AG09309 (cell line): Measurements from ENCODE around the gene FAM151A.

ENCODE experiments used
- DNase-seq: peaks from one replicate; pipeline ENCODE4 v3.0.0-alpha.2; 2010; ENCODE audit warnings: low read depth
- H3K4me3 ChIP-seq: 2 replicates; pipeline ENCODE4 v1.5.1; 2011; ENCODE audit warnings: mild to moderate bottlenecking, low read depth, low read length, moderate library complexity; ENCODE audit not compliant: control insufficient read depth
- CTCF ChIP-seq: IDR thresholded peaks from 2 replicates; pipeline ENCODE4 v1.5.1; 2011; ENCODE audit warnings: mild to moderate bottlenecking, low read depth, low read length, inconsistent platforms; ENCODE audit not compliant: insufficient read depth, control insufficient read depth; ENCODE audit errors: missing control alignments

FAM151A gene

DNA sequence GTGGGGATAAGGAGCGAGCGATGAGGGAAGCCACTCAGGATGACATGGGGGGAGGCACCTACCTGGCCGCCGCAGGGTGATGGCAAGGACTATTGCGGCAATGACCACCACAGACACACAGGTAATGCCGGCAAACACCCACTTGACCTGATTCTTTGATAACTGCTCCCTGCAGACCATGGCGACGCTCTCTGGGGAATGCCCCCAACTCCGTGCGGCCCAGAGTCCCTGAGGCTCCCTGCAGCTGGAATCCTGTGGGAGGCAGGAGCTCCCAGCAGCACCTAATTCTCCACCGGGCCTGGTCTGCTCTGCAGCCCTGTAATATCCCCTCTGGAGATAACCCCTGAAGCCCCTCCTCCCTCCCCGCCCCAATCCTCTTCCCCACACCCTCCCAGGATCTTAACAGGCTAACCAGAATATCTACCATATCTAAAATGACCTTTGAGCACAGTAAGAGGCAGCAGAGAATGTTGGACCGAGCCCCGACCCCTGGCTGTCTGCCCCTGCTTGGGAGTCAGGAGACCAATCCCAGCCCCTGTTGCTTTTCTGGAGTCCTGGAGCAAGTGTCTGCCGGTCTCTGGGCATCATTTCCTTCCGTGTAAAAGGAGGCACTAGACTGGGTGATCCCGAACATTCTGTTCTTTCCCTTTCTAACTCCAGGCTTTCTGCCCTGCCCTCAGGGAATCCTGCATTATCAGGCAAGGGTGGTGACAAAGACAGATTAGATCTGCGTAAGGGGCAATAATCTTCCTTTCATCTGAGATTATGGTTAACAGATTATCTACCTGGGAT lies at the start of gene FAM151A:
Gene FAM151A (minus strand): TSS at position 310 of the 792 bp plus-strand sequence. CDS start 130 bp downstream, at position 180.
- DNase-seq, result no peak
- no peak within 1 kb of the TSS for H3K4me3 ChIP-seq
- TF ChIP-seq CTCF, result no peak

DNA sequence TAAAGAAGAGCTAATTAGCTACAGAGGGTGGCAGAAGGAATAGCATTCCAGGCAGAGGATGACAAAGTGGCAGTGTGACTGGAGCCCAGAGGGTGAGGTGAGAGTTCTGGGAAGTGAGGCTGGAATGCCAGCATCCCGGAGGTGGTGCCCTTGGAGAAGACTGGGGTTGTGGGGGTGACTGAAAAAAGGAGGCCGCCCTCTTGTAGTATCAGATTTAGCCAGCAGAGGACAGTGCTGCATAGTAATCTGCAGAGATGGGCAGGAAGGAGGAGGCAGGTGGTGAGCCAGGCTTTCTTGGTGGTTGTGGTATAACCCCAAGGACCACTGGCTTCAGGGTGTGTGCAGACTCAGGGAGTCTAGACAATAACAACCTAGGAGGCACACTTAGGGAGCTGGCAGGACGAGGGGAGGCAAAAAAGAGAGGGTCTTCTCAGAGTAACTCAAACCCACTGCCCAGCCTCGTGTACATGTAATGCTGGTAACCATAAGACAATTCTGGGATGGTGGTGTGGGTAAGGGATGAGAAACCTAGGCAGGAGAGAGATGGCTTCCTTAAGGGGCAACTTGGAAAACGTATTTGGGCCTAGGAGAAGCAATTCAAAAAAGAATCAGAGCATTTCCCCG lies 48.8 kb upstream of the FAM151A start:
- TF ChIP-seq CTCF, result peak; percentile 95
- DNase-seq, result peak; percentile 8

DNA sequence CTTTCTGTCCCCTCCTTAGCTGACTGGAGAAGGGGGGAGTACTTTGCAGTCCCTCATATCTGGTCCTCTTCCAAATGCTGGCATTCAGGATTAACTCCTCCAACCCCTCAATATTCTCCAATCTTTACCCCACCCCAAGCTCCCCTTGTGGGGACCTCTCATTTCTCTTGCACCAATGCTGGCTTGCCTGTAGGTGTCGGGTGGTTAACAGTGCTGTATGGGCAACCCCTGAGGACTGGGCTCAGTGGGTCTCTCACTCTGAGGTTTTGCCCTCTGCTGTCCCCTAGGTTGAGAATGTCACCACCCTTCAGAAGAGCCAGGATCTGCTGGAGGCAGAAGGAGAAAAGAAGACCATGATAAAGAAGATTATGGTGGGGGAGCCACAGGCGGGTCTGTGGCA lies 45.2 kb upstream of the FAM151A start:
- DNase-seq, result no peak
- no peak for TF ChIP-seq CTCF
- H3K4me3 ChIP-seq, result no peak overlapping the region

More for the DNA sequence above, 48.8 kb upstream of the FAM151A start:
- H3K4me3 ChIP-seq, result no peak overlapping the region

GRCh38 chr1:54667797-54668196 lies 44.5 kb upstream of the FAM151A start:
- no peak for TF ChIP-seq CTCF
- no peak for DNase-seq
- H3K4me3 ChIP-seq, result no peak overlapping the region

GRCh38 chr1:54666333-54666732 lies 43.0 kb upstream of the FAM151A start:
- TF ChIP-seq CTCF, result no peak
- no peak for DNase-seq
- no peak overlapping the region for H3K4me3 ChIP-seq

GRCh38 chr1:54665852-54666251 lies 42.5 kb upstream of the FAM151A start:
- no peak for TF ChIP-seq CTCF
- H3K4me3 ChIP-seq, result no peak overlapping the region
- no peak for DNase-seq
